HCT116 (cell line): ENCODE data around the gene SETD5.

ENCODE experiments used
- SIN3A ChIP-seq: IDR thresholded peaks from 2 replicates; pipeline ENCODE4 v1.6.1; 2012; ENCODE audit warnings: low read depth
- TF ChIP-seq, protein P1 (sequence below): IDR thresholded peaks from 2 replicates; pipeline ENCODE4 v1.6.1; 2012

GRCh38 chr3:9448643-9449042 lies 51.2 kb downstream of the SETD5 start:
- TF ChIP-seq, protein P1, sequence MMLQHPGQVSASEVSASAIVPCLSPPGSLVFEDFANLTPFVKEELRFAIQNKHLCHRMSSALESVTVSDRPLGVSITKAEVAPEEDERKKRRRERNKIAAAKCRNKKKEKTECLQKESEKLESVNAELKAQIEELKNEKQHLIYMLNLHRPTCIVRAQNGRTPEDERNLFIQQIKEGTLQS, result no peak
- no peak for TF ChIP-seq SIN3A
